ENCODE measurements around the gene SPATA24. TPM values are rescaled to one million over a fixed set of nuclear protein-coding genes. Genes with fewer than 3 reads are reported as not detected.
A peak's percentile ranks its signal among the peaks of the same experiment; 100 is the strongest.

The SPATA24 gene
- total RNA-seq, 2 donors from 2014 or later = 9.5 to 29.7 TPM

DNA sequence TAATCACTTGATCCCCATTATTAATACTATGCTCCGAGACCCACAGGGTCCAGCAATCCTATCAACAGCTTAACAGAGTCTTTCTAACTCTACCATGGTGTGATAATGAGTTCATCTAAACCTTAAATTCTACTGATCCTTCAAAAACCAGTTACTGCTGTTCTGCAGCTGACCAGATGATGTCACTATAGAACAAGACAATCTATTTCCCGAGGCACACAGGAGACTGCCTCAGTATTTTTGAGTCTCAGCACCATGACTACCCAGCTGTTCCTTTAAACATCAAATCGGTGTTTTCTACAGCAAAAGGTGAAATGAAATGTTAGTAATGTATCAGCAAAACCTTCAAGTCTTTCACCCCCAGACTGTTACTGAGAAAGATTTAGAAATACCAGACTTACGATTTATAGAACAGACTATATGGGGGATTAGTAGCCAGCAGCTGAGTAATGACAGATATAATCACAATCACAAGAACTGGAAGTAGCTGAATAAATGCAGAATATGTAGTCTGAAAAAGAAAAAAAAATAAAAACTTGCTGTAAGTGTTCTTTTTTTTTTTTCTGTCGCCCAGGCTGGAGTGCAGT, 18.5 kb upstream of the SPATA24 start:
- peaks cover 42% of the 10 kb centered on the region for H3K36me3 ChIP-seq
- no peak for DNase-seq (ENCODE audit: low spot score)
- H3K27me3 ChIP-seq = no peaks in the 10 kb centered on the region
- TF ChIP-seq, protein P1, sequence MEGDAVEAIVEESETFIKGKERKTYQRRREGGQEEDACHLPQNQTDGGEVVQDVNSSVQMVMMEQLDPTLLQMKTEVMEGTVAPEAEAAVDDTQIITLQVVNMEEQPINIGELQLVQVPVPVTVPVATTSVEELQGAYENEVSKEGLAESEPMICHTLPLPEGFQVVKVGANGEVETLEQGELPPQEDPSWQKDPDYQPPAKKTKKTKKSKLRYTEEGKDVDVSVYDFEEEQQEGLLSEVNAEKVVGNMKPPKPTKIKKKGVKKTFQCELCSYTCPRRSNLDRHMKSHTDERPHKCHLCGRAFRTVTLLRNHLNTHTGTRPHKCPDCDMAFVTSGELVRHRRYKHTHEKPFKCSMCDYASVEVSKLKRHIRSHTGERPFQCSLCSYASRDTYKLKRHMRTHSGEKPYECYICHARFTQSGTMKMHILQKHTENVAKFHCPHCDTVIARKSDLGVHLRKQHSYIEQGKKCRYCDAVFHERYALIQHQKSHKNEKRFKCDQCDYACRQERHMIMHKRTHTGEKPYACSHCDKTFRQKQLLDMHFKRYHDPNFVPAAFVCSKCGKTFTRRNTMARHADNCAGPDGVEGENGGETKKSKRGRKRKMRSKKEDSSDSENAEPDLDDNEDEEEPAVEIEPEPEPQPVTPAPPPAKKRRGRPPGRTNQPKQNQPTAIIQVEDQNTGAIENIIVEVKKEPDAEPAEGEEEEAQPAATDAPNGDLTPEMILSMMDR (IDR thresholded peaks at IDR 0.05) = peak; percentile 47 to 87
- no peak overlapping the region for H3K27ac ChIP-seq
- H3K9me3 ChIP-seq = no peaks in the 10 kb centered on the region
- H3K4me1 ChIP-seq = peaks cover 0 to 28% of the 10 kb centered on the region in 2 donors
- no peak overlapping the region for H3K4me3 ChIP-seq

DNA sequence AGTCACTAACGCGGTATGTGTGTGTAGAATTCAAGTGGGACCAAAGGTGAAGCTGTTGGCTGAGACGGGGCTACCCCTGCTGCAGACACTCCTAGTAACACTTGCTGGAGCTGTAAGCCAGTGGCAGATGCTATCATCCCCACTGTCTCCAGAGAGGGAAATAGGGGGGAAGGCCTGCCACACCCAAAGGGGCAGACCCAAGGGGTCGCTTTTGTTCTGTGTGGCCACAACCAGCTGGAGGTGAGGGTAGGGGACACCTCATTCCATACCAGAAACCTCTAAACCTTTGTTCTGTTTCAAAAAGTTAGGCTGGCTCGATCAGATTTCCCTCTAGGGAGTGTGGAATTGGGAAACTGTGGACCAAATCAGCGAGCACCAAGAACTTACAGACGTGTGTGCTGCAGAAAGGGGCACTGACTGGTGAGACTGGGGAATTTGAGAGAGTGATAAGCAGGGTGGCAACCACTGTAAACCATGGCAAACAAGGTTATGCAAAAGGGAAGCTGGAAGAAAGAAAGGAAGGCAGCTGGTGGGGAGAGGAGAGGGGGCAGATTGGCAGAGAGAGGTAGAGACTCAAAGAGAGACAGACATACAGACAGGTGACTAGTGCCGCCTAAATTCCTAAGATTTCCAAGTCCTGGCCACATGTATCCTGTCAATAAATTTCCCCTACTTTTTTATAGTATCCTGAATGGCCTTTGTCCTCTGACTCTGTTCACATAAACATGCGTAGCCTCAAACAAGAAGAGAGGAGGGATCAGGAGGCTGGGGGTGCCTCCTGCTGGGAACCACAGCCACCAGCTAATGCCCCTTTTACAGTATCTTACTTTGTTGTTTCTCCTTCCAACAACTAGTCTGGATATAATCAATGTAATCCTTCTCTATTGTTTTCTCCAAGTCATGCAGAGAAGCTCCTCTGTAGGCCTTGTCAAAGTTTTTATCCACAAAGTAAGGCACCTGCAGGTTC, 15.6 kb upstream of the SPATA24 start:
- DNase-seq (ENCODE audit: low spot score) = no peak
- Histone ChIP-seq H3K9me3 (no peaks in the 10 kb centered on the region), H3K27me3 (no peaks in the 10 kb centered on the region), H3K4me1 (peaks cover 0 to 57% of the 10 kb centered on the region in 2 donors), H3K36me3 (peaks cover 26% of the 10 kb centered on the region), H3K27ac (peak overlapping the region; percentile 77 to 94), H3K4me3 (no peak overlapping the region)
- TF ChIP-seq, protein P1 (IDR thresholded peaks at IDR 0.05) = peak in 1 of 2 donors; percentile 23

DNA sequence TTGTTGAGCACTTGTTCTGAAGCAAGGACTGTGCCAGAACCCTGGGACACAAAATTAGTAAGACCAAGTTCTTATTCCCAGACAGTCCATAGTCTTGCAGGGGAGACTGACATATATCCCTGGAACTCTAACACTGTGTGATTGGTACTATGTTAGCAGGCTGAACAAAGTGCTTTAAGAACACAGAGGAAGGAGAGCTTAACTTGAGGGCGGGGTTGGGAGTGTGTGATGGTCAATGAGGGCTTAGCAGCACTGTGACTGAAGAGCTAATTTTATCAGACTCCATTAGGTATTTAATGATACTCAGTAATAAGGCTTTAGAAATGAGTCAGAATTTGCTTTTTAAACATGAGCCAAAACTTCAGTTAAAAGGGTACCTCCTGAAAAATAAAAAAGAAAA, 14.9 kb upstream of the SPATA24 start:
- H3K4me3 ChIP-seq = no peak overlapping the region
- peak overlapping the region; percentile 77 to 94 for H3K27ac ChIP-seq
- peaks cover 0 to 64% of the 10 kb centered on the region in 2 donors for H3K4me1 ChIP-seq
- peaks cover 21% of the 10 kb centered on the region for H3K36me3 ChIP-seq
- DNase-seq (ENCODE audit: low spot score) = no peak
- H3K27me3 ChIP-seq = no peaks in the 10 kb centered on the region
- TF ChIP-seq, protein P1 (IDR thresholded peaks at IDR 0.05) = no peak
- no peaks in the 10 kb centered on the region for H3K9me3 ChIP-seq

DNA sequence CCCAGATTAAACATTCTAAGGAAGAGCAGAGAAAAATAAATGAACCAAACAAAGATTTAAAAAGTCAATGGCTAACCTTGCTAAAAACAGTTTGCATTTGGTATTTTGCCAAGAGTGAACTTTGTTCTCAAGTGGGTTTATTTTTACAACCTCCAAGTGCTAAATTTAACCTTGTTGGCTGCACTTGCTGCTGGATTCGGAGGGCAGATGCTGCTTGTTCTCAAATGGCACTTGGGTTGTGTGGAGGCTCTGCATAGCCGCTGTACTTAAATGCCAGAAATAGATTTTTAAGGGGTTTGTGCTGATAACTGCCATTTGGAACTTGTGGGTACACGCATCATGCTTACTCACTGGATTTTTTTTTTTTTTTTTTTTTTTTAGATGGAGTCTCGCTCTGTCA, 13.3 kb upstream of the SPATA24 start:
- no peak for DNase-seq (ENCODE audit: low spot score)
- Histone ChIP-seq H3K36me3 (peaks cover 11% of the 10 kb centered on the region), H3K4me3 (no peak overlapping the region)

DNA sequence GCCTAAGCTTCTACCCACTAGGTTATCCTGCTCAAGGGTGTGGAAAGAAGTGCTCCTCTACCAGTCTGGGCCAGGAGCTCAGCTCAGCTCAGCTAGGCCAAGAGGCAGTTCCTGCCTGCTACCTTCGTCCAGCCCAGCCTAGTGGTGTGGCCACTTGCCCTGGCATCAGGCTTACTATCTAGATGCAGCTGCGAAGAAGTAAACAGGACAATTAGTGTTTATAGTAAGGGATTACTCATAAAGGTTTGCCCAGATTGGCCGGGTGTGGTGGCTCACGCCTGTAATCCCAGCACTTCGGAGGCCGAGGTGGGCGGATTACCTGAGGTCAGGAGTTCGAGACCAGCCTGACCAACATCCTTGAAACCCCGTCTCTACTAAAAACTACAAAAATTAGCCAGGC, 12.8 kb upstream of the SPATA24 start:
- no peak for DNase-seq (ENCODE audit: low spot score)
- H3K4me1 ChIP-seq = peaks cover 0 to 68% of the 10 kb centered on the region in 2 donors
- no peaks in the 10 kb centered on the region for H3K27me3 ChIP-seq
- H3K27ac ChIP-seq = peak overlapping the region; percentile 78 to 94
- peaks cover 11% of the 10 kb centered on the region for H3K36me3 ChIP-seq
- TF ChIP-seq, protein P1 (IDR thresholded peaks at IDR 0.05) = no peak
- H3K9me3 ChIP-seq = no peaks in the 10 kb centered on the region
- H3K4me3 ChIP-seq = no peak overlapping the region

More for the DNA sequence above, 13.3 kb upstream of the SPATA24 start:
- Histone ChIP-seq H3K27ac (peak overlapping the region; percentile 78 to 94), H3K27me3 (no peaks in the 10 kb centered on the region), H3K4me1 (peaks cover 0 to 68% of the 10 kb centered on the region in 2 donors), H3K9me3 (no peaks in the 10 kb centered on the region)
- TF ChIP-seq, protein P1 (IDR thresholded peaks at IDR 0.05) = no peak

Measured in right atrium auricular region (tissue), 2 donors.